AG10803 (cell line): Measurements from ENCODE around the gene OR2D2.
A peak's percentile ranks its signal among the peaks of the same experiment; 100 is the strongest.
"Not testable (repeated sequence)": the region's sequence is repeated elsewhere in the genome, so short reads cannot be mapped to it uniquely, and the experiment has no call there.

ENCODE experiments used
- DNase-seq: peaks from one replicate; pipeline ENCODE4 v3.0.0; 2010; ENCODE audit warnings: low read depth
- H3K4me3 ChIP-seq: 2 replicates; pipeline ENCODE4 v1.5.1; 2011; ENCODE audit warnings: mild to moderate bottlenecking, low read length, control low read depth
- TF ChIP-seq, protein P1 (sequence below): conservative IDR thresholded peaks from 2 replicates; pipeline ENCODE4 v1.5.1; 2011; ENCODE audit warnings: mild to moderate bottlenecking, low read length, control low read depth, inconsistent platforms

The OR2D2 gene

DNA sequence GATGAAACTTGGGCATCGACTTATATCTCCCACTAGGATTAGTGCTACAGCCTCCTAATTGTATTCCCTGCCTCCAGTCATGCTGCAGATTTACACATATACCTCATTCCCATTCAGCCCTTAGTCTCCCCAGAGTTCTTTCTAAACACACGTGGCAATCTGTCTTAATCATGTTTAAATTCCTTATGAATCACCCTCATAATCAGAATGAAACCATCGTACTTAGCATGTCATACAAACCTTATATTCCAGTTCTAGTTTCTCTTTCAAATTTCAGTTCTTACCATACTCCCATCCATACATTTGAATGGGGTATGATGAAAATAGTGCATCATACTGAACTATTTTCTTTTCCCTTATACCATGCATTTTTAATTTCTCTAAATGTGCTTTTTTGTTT, 35.4 kb downstream of the OR2D2 start:
- no peak overlapping the region for H3K4me3 ChIP-seq
- DNase-seq, result no peak
- TF ChIP-seq, protein P1, sequence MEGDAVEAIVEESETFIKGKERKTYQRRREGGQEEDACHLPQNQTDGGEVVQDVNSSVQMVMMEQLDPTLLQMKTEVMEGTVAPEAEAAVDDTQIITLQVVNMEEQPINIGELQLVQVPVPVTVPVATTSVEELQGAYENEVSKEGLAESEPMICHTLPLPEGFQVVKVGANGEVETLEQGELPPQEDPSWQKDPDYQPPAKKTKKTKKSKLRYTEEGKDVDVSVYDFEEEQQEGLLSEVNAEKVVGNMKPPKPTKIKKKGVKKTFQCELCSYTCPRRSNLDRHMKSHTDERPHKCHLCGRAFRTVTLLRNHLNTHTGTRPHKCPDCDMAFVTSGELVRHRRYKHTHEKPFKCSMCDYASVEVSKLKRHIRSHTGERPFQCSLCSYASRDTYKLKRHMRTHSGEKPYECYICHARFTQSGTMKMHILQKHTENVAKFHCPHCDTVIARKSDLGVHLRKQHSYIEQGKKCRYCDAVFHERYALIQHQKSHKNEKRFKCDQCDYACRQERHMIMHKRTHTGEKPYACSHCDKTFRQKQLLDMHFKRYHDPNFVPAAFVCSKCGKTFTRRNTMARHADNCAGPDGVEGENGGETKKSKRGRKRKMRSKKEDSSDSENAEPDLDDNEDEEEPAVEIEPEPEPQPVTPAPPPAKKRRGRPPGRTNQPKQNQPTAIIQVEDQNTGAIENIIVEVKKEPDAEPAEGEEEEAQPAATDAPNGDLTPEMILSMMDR, result no peak

DNA sequence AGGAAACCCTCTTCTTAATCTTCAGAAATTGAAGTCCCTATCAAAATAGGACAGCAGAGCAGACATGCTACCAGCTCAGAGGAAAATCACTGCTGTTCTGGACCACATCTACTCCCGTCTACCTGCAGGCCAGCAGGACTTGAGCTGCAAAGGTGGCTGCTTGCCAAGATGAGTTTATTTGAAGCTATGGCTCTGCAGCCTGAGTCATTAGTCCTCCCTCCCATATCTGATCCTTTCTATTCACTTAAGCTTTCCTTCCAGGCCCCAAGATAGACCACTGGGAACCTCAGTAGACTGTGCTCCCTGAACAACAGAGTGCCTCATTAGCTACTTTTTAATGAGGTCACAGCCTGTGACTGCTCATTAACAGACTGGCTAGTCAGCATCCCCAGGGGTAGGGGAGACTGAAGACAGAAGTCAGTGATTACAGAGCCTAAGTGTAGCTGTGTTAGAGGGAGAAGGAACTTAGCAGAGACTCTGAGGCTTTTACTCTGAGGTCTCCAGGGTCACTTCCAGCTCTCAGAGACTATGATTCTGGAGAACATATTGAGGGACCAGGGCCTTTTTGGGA, 36.2 kb downstream of the OR2D2 start:
- TF ChIP-seq, protein P1, result no peak
- peak; percentile 13 for DNase-seq
- H3K4me3 ChIP-seq, result no peak overlapping the region

DNA sequence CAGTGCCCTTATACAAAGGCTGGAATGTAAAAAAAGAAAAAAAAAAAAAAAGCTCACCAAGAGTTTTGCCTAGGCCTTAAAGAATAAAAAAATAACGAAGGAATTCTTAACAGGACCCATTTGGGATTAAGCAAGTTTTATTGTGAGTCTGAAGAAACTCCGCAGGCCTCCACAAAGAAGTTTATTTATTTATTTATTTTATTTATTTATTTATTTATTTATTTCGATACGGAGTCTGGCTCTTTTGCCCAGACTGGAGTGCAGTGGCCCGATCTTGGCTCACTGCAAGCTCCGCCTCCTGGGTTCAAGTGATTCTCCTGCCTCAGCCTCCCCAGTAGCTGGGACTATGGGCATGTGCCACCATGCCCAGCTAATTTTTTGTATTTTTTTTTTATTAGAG, 37.5 kb downstream of the OR2D2 start:
- not testable (repeated sequence) for H3K4me3 ChIP-seq, DNase-seq

DNA sequence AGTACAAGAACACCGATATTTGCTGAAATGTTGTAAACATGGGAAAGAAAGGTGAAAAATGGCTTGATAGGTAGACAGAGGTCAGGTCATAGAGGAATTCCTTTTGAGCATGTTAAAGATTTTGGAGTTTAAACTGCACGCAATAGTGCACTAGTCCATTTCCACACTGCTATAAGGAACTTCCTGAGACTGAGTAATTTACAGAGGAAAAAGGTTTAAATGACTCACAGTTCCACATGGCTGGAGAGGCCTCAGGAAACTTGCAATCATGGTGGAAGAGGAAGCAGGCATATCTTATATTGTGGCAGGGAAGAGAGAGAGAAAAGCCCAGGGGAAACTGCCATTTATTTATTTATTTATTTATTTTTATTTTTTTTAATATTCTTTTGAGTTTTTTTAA, 41.8 kb downstream of the OR2D2 start:
- no peak for DNase-seq
- TF ChIP-seq, protein P1, result no peak
- no peak overlapping the region for H3K4me3 ChIP-seq

DNA sequence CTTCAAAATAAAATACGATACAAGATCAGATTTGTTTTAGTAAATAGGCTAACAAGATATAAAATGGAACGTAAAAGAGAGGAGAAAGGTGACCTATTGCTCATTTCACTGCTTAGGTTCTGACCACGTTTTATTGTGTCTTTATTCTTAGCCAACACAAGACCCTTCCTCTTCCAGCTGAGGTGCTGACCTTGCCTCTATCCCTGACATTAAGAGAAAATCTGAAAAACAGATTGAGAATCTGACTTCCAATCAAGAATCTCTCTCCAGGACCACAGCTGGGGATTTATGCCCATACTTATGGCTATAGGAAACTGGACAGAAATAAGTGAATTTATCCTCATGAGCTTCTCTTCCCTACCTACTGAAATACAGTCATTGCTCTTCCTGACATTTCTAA, 46.9 kb downstream of the OR2D2 start, which contains the start of gene OR10A5:
Gene OR10A5 (plus strand): TSS at position 301 of the 400 bp plus-strand sequence. CDS start 0 bp downstream, at position 301.
- H3K4me3 ChIP-seq, result no peak within 1 kb of the TSS
- no peak for DNase-seq
- TF ChIP-seq, protein P1, result no peak

DNA sequence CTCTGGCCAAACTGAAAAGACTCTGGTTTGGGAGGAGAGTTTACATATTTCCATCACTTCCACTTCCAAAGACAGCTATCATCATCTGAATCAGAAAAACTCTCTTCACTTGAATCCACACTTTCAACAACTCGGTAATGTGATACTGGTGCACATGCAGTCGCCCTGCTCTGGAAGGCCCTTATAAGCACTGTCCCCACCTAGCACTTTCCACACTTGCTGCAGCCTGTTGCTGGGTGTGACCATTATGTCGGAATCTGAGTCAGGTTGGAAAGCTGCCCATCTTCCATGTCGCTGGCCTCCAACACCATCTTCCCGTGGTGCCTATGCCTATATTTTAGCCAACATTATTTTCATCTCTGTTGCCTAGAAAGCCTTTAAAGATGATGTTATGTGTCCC, 47.9 kb downstream of the OR2D2 start:
- TF ChIP-seq, protein P1, result no peak
- no peak for DNase-seq
- no peak overlapping the region for H3K4me3 ChIP-seq

DNA sequence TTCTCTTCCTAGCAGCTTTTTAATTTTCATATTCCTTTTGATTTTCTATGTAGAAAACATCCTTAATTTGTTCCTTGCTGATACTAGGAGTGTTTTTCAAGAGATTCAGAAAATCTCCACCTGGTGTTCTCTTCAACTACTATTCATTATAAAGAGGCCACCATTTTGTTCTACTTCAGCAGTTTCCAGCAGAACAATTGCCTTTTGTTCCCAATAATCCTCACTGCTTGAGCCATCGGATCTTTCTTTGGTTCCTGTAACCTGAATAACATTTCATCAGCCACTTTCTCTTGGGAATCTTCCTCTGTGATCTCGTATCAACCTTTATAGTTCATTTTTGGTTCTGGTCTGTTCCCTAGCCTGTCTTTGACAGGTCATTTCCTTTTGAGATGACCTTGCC, 48.6 kb downstream of the OR2D2 start:
- TF ChIP-seq, protein P1, result no peak

DNA sequence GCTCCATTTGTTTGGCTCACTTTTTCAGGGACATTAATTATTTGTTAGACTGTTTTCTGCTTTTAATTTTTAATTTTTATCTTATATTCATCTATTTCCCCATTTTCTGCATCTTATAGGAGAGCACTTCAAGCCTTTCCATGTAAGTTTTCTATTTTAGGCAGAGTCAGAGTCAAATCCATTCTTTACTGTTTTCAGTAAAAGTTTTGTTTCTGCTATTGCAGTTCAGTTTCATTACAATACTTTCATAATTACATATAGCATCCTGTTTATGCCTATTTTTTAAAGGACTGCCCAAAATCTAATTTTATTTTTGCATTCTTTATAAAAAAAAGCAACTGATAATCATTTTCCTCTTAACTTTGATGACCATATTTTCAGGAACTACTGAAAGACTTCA, 50.6 kb downstream of the OR2D2 start:
- no peak for DNase-seq
- TF ChIP-seq, protein P1, result no peak
- no peak overlapping the region for H3K4me3 ChIP-seq

More for the DNA sequence above, 48.6 kb downstream of the OR2D2 start:
- DNase-seq, result no peak
- H3K4me3 ChIP-seq, result no peak overlapping the region
